GM12878 (cell line): Measurements from ENCODE around the gene CHAT. TPM values are rescaled to one million over a fixed set of nuclear protein-coding genes. Genes with fewer than 3 reads are reported as not detected.

ENCODE experiments used
- ATAC-seq: fragments of 200-7000 bp; cut with Tn5 transposase; 3 replicates; pipeline ENCODE4 v1.9.1; 2020; ENCODE audit warnings: mild to moderate bottlenecking, moderate library complexity
- BruUV-seq: library from RNA; stranded (reverse); fragments of 400-500 nt; replicated peaks from 2 replicates; lab custom pipeline; 2021; lab: Mats Ljungman, UMichigan
- CTCF ChIA-PET: fragments of 300-600 bp; sonication (Branson Sonifier 250); formaldehyde crosslinking; extraction: SDS; loops from one replicate; lab custom pipeline; 2021; ENCODE audit warnings: inconsistent platforms; lab: Yijun Ruan, JAX
- POLR2A ChIA-PET: fragments of 350-600 bp; formaldehyde crosslinking; extraction: SDS; loops from one replicate; lab custom pipeline; 2021; ENCODE audit warnings: inconsistent platforms; lab: Charles Lee
- RAD21 ChIA-PET: fragments of 300-600 bp; sonication (Branson Sonifier 250); formaldehyde crosslinking; loops from one replicate; lab custom pipeline; 2023; ENCODE audit warnings: antibody characterized with exemption; ENCODE audit not compliant: unreplicated experiment; lab: Charles Lee
- SMC1A ChIA-PET: fragments of 300-600 bp; sonication (Branson Sonifier 250); formaldehyde crosslinking; loops from one replicate; lab custom pipeline; 2023; ENCODE audit not compliant: unreplicated experiment, uncharacterized antibody; lab: Charles Lee
- DNase-seq: peaks from one replicate; pipeline ENCODE4 v3.0.0-alpha.2; 2011; ENCODE audit warnings: low read depth, low spot score
- FAIRE-seq: peaks from 3 replicates; lab custom pipeline; 2011; peaks lifted over from hg19 to GRCh38; lab: Jason Lieb, UNC
- H2AFZ ChIP-seq: 2 replicates; pipeline ENCODE4 v1.6.0; 2011; ENCODE audit warnings: low read depth, low read length, control low read depth; ENCODE audit not compliant: control insufficient read depth
- H3K27ac ChIP-seq: 2 replicates; pipeline ENCODE4 v1.5.1; 2011; ENCODE audit warnings: control low read depth; ENCODE audit not compliant: control insufficient read depth, insufficient read depth
- H3K27me3 ChIP-seq, 2 experiments: replicated peaks in 1 of 2; 2 replicates each; pipeline versions ENCODE4 v1.6.0 to v1.6.1; 2011; ENCODE audit warnings: low read length in 1 of 2; ENCODE audit not compliant: control insufficient read depth in 2 of 2, insufficient read depth in 2 of 2
- H3K36me3 ChIP-seq, 2 experiments: 2 replicates each; pipeline ENCODE4 v1.5.1; 2011; ENCODE audit warnings: low read length in 1 of 2; ENCODE audit not compliant: control insufficient read depth in 2 of 2, insufficient read depth in 2 of 2
- H3K4me1 ChIP-seq: 2 replicates; pipeline ENCODE4 v1.6.1; 2011; ENCODE audit warnings: mild to moderate bottlenecking, low read length, moderate library complexity, mixed read lengths; ENCODE audit not compliant: control insufficient read depth, insufficient read depth
- H3K4me2 ChIP-seq: 2 replicates; pipeline ENCODE4 v1.6.0; 2011; ENCODE audit warnings: control low read depth; ENCODE audit not compliant: control insufficient read depth, insufficient read depth
- H3K4me3 ChIP-seq: fragments of 200-600 bp; sonication (generic); 2 replicates; pipeline ENCODE4 v1.5.1; 2016
- H3K79me2 ChIP-seq: 2 replicates; pipeline ENCODE4 v1.6.0; 2011; ENCODE audit warnings: low read length; ENCODE audit not compliant: control insufficient read depth, insufficient read depth
- H3K9ac ChIP-seq: 2 replicates; pipeline ENCODE4 v1.8.0; 2011; ENCODE audit warnings: low read length, control low read depth, mixed read lengths; ENCODE audit not compliant: control insufficient read depth, insufficient read depth
- H3K9me3 ChIP-seq: replicated peaks from 3 replicates; pipeline ENCODE4 v1.5.1; 2011; ENCODE audit warnings: mild to moderate bottlenecking, low read length; ENCODE audit not compliant: control insufficient read depth, insufficient read depth
- H4K20me1 ChIP-seq: 2 replicates; pipeline ENCODE4 v1.6.0; 2011; ENCODE audit not compliant: control insufficient read depth, insufficient read depth
- BACH1 ChIP-seq: fragments of 450-650 bp; IDR thresholded peaks from 2 replicates; pipeline ENCODE4 v1.6.1; 2017; ENCODE audit warnings: mild to moderate bottlenecking, borderline replicate concordance
- FOS ChIP-seq: IDR thresholded peaks from 3 replicates; pipeline ENCODE4 v1.6.1; 2011; ENCODE audit warnings: borderline replicate concordance; ENCODE audit not compliant: insufficient read length; ENCODE audit errors: extremely low read depth
- MXI1 ChIP-seq: fragments of 150-350 bp; IDR thresholded peaks from 2 replicates; pipeline ENCODE4 v1.6.1; 2011; ENCODE audit warnings: low read depth, mild to moderate bottlenecking, inconsistent platforms, low read length, improper control_type of control experiment
- NBN ChIP-seq: fragments of 450-650 bp; IDR thresholded peaks from 2 replicates; pipeline ENCODE4 v1.6.1; 2016
- STAT1 ChIP-seq: fragments of 450-650 bp; conservative IDR thresholded peaks from 2 replicates; pipeline ENCODE4 v1.6.1; 2014; ENCODE audit warnings: antibody characterized with exemption, mild to moderate bottlenecking
- TARDBP ChIP-seq: IDR thresholded peaks from 2 replicates; pipeline ENCODE4 v1.6.1; 2016; ENCODE audit warnings: borderline replicate concordance
- whole genome bisulfite sequencing: methylation state at CpG from one replicate; pipeline ENCODE4 v1.1.6; 2016; ENCODE audit warnings: low lambda C conversion rate; ENCODE audit not compliant: insufficient replicate concordance, insufficient coverage; ENCODE audit errors: missing lambda C conversion rate; 5-methylcytosine and 5-hydroxymethylcytosine counted together
- in situ Hi-C: fragments of 300-500 bp; cut with MboI; formaldehyde crosslinking; loops from 9 replicates; pipeline ENCODE4 v1.14.3; 2018; ENCODE audit warnings: mixed read lengths
- intact Hi-C: fragments of 100-400 bp; cut with micrococcal nuclease; formaldehyde crosslinking; loops from one replicate; pipeline ENCODE4 v1.14.2; 2022; ENCODE audit not compliant: unreplicated experiment
- polyA plus RNA-seq, 11 experiments: library from polyadenylated mRNA; depleted of rRNA in 4 of 11; unstranded in 6 of 11; stranded (reverse) in 5 of 11; fragments of >200 nt; fragmentation: Nextera tagmentation in 4 of 11; fragmentation: Illumina TruSeq in 1 of 11; extraction: Ambion mirVana in 4 of 11; extraction: Trizol in 1 of 11; gene quantifications; 1 replicate in 1 of 11; 2 replicates in 10 of 11; pipeline versions ENCODE4 v1.2.1 to v1.2.3, GENCODE V29; 2011 to 2016; ENCODE audit warnings: inconsistent platforms in 2 of 11, missing spikeins in 2 of 11, low read depth in 1 of 11
- total RNA-seq, 4 experiments: library from RNA; depleted of rRNA in 3 of 4; stranded (reverse); fragments of >200 nt in 3 of 4; fragmentation: Illumina TruSeq in 1 of 4; extraction: Trizol in 1 of 4; gene quantifications; 2 replicates each; pipeline versions ENCODE4 v1.2.1 to v1.2.3, GENCODE V29; 2013 to 2021
- TF ChIP-seq, protein P1 (sequence below): fragments of 450-650 bp; IDR thresholded peaks from 2 replicates; pipeline ENCODE4 v1.6.1; 2016; ENCODE audit warnings: mild to moderate bottlenecking, moderate library complexity, borderline replicate concordance
- TF ChIP-seq, protein P2 (sequence below): fragments of 450-650 bp; IDR thresholded peaks from 2 replicates; pipeline ENCODE4 v1.6.1; 2017; ENCODE audit warnings: mild to moderate bottlenecking, moderate library complexity
- TF ChIP-seq, protein P3 (sequence below): fragments of 450-650 bp; IDR thresholded peaks from 2 replicates; pipeline ENCODE4 v1.6.1; 2014; ENCODE audit warnings: mild to moderate bottlenecking
- TF ChIP-seq, protein P4 (sequence below), 3 experiments: IDR thresholded peaks in 2 of 3; conservative IDR thresholded peaks in 1 of 3; 2 replicates each; pipeline ENCODE4 v1.5.1; 2011; ENCODE audit warnings: low read depth in 3 of 3, low read length in 3 of 3, mild to moderate bottlenecking in 3 of 3, control low read depth in 2 of 3, moderate library complexity in 2 of 3, inconsistent platforms in 1 of 3, mixed read lengths in 1 of 3; ENCODE audit not compliant: control insufficient read depth in 2 of 3, insufficient read depth in 1 of 3; ENCODE audit errors: extremely low read depth in 1 of 3

The CHAT gene
- total and polyA plus RNA-seq, 10 of the 15 experiments (the other 5 are each of a cell fraction or from before 2014, with no cell fraction given), result not detected

GRCh38 chr10:49666685-49667084 lies 52.8 kb downstream of the CHAT start:
- intact Hi-C loops, result no loop called here
- H3K79me2 ChIP-seq, result no peaks in the 10 kb centered on the region
- H3K9ac ChIP-seq, result no peak overlapping the region
- no peaks in the 10 kb centered on the region for H4K20me1 ChIP-seq
- ChIA-PET RAD21 (no interaction called here), POLR2A (no interaction called here), CTCF (no interaction called here), SMC1A (no interaction called here)
- H2AFZ ChIP-seq, result no peak overlapping the region
- H3K36me3 ChIP-seq, result no peaks in the 10 kb centered on the region
- FAIRE-seq (no peak), DNase-seq (no peak), ATAC-seq (no peak)
- no peaks in the 10 kb centered on the region for H3K9me3 ChIP-seq
- no TSS peak for BruUV-seq
- H3K27me3 ChIP-seq, result peaks cover 0 to 1% of the 10 kb centered on the region in 2 experiments; a peak in 2 of 4 replicates
- H3K4me2 ChIP-seq, result no peak overlapping the region
- H3K4me3 ChIP-seq, result no peak overlapping the region
- 15% methylated on average over 5 of the region's 5 CpGs for WGBS
- in situ Hi-C loops, result no loop called here
- no peak overlapping the region for H3K27ac ChIP-seq
- H3K4me1 ChIP-seq, result no peaks in the 10 kb centered on the region
- TF ChIP-seq TARDBP (no peak), MXI1 (no peak), FOS (no peak), STAT1 (no peak), BACH1 (no peak), NBN (no peak)
- TF ChIP-seq, protein P1, sequence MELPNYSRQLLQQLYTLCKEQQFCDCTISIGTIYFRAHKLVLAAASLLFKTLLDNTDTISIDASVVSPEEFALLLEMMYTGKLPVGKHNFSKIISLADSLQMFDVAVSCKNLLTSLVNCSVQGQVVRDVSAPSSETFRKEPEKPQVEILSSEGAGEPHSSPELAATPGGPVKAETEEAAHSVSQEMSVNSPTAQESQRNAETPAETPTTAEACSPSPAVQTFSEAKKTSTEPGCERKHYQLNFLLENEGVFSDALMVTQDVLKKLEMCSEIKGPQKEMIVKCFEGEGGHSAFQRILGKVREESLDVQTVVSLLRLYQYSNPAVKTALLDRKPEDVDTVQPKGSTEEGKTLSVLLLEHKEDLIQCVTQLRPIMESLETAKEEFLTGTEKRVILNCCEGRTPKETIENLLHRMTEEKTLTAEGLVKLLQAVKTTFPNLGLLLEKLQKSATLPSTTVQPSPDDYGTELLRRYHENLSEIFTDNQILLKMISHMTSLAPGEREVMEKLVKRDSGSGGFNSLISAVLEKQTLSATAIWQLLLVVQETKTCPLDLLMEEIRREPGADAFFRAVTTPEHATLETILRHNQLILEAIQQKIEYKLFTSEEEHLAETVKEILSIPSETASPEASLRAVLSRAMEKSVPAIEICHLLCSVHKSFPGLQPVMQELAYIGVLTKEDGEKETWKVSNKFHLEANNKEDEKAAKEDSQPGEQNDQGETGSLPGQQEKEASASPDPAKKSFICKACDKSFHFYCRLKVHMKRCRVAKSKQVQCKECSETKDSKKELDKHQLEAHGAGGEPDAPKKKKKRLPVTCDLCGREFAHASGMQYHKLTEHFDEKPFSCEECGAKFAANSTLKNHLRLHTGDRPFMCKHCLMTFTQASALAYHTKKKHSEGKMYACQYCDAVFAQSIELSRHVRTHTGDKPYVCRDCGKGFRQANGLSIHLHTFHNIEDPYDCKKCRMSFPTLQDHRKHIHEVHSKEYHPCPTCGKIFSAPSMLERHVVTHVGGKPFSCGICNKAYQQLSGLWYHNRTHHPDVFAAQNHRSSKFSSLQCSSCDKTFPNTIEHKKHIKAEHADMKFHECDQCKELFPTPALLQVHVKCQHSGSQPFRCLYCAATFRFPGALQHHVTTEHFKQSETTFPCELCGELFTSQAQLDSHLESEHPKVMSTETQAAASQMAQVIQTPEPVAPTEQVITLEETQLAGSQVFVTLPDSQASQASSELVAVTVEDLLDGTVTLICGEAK, result no peak
- TF ChIP-seq, protein P2, sequence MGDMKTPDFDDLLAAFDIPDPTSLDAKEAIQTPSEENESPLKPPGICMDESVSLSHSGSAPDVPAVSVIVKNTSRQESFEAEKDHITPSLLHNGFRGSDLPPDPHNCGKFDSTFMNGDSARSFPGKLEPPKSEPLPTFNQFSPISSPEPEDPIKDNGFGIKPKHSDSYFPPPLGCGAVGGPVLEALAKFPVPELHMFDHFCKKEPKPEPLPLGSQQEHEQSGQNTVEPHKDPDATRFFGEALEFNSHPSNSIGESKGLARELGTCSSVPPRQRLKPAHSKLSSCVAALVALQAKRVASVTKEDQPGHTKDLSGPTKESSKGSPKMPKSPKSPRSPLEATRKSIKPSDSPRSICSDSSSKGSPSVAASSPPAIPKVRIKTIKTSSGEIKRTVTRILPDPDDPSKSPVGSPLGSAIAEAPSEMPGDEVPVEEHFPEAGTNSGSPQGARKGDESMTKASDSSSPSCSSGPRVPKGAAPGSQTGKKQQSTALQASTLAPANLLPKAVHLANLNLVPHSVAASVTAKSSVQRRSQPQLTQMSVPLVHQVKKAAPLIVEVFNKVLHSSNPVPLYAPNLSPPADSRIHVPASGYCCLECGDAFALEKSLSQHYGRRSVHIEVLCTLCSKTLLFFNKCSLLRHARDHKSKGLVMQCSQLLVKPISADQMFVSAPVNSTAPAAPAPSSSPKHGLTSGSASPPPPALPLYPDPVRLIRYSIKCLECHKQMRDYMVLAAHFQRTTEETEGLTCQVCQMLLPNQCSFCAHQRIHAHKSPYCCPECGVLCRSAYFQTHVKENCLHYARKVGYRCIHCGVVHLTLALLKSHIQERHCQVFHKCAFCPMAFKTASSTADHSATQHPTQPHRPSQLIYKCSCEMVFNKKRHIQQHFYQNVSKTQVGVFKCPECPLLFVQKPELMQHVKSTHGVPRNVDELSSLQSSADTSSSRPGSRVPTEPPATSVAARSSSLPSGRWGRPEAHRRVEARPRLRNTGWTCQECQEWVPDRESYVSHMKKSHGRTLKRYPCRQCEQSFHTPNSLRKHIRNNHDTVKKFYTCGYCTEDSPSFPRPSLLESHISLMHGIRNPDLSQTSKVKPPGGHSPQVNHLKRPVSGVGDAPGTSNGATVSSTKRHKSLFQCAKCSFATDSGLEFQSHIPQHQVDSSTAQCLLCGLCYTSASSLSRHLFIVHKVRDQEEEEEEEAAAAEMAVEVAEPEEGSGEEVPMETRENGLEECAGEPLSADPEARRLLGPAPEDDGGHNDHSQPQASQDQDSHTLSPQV, result no peak
- TF ChIP-seq, protein P3, sequence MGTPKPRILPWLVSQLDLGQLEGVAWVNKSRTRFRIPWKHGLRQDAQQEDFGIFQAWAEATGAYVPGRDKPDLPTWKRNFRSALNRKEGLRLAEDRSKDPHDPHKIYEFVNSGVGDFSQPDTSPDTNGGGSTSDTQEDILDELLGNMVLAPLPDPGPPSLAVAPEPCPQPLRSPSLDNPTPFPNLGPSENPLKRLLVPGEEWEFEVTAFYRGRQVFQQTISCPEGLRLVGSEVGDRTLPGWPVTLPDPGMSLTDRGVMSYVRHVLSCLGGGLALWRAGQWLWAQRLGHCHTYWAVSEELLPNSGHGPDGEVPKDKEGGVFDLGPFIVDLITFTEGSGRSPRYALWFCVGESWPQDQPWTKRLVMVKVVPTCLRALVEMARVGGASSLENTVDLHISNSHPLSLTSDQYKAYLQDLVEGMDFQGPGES, result no peak
- TF ChIP-seq, protein P4, sequence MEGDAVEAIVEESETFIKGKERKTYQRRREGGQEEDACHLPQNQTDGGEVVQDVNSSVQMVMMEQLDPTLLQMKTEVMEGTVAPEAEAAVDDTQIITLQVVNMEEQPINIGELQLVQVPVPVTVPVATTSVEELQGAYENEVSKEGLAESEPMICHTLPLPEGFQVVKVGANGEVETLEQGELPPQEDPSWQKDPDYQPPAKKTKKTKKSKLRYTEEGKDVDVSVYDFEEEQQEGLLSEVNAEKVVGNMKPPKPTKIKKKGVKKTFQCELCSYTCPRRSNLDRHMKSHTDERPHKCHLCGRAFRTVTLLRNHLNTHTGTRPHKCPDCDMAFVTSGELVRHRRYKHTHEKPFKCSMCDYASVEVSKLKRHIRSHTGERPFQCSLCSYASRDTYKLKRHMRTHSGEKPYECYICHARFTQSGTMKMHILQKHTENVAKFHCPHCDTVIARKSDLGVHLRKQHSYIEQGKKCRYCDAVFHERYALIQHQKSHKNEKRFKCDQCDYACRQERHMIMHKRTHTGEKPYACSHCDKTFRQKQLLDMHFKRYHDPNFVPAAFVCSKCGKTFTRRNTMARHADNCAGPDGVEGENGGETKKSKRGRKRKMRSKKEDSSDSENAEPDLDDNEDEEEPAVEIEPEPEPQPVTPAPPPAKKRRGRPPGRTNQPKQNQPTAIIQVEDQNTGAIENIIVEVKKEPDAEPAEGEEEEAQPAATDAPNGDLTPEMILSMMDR (IDR thresholded peaks at IDR 0.05 in 2 of 3, conservative IDR thresholded peaks at IDR 0.05 in 1 of 3; ENCODE audit: control insufficient read depth in 2 of 3, extremely low read depth in 1 of 3, insufficient read depth in 1 of 3, low read depth in 3 of 3, low read length in 3 of 3), result no peak
